ENCODE data around the gene KCNQ1.

Gene KCNQ1

DNA sequence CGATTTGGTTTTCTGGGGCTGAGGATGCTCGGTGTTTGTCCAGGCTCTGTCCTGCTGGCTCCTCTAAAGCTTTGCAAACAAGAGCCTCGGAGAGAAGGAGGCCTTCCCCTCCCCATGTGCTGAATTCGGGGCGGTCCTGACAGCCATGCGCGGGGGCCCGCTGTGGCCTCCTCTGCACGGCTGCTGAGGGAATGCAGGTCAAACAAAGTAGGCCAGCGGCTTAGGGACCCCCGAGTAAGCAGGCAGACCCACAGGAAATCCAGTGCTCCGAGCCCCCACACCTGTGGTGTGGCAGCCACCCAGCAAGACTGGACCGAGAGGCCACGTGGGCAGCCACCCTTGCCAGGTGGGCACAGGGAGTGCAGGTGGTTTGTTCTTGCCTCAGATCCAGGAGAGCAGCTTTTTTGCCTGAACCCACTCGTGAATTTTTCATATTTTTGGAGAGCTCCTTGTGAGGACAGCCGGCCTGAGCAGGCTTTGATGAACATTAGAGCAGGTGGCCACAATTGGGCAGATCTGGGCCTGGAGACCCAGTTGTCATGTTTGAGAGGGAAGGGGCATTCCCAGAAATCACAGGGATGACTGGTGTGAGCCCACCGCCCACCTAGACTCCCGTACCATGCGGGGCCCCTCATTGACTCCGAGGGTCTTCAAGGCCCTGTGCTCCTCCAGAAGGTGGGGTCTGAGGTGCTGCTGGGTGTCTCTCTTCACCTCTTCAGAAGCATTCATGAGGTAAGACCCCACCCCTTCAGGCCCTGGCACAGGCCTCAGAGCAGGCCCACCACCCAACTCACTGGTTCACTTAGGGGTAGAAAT is 298.0 kb downstream of the KCNQ1 start:
- FAIRE-seq = no peak

DNA sequence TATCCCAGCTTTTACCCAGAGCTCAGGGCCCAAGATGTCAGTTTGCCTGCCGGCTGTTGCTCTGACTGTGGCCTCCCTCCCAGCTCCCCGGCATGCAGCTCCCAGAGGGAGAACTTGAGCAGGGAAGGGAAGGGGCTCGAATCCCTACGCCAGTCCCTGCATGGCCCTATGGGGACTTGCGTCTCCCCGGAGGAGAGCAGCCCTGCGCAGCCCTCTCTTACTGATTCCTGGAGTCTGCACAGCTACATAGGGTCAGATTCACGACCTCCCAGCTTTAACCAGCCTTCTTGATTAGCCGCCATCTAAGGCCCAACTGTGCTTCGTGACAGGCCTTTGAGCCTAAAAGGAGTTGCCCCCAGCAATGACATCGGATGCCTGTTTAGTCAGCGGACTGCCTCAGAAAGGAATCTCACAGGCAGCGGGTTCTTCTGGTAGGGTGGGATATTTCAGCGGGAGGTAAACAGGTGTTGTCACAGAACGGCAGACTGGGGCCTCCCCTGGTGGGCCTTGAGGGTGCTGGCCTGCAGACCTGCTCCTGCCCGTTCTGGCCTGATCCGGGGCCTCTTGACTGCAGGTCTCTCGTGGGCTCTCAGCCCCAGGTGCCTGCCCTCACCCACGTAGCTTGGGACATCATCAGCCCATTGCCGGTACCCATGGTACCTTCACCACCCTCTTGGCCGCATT is 298.8 kb downstream of the KCNQ1 start:
- FAIRE-seq = no peak

DNA sequence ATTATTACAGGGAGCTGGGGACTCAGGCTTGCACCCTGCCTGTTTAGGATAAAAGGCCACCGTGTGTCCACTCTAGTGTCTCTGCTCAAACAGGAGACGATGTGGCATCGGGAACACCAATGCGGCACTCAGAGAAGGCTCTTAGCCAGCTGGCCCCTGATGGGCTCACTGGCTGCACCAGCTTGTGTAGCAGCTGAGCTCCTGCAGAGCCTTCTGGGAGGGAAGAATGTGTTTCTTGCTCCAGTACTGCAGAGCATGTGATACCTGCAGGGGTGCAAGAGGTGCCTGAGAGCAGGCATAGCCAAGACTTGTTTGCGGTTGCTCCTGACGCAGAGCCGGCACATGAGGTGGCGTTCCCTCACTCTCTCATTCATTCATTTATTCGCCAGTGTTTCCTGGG is 299.4 kb downstream of the KCNQ1 start:
- no peak for FAIRE-seq

DNA sequence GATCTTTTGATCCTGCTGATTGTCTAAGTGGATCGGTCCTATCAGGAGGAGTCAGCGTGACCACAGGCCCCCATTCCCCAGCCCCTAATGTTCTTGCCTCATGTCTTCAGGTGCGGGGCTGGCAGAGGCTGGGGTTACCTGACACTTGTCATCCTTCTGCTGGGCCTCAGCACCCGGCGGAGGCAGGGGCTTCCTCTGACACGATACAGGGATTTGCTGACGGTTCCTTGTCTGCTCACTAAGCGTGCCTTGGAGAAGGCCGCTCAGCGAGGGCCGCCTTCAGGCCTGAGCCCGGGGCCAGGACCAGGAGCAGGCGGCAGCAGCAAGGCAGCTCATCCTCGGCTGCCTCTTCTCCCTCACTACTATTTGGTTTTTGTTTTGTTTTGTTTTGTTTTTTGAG is 300.7 kb downstream of the KCNQ1 start:
- FAIRE-seq = no peak

DNA sequence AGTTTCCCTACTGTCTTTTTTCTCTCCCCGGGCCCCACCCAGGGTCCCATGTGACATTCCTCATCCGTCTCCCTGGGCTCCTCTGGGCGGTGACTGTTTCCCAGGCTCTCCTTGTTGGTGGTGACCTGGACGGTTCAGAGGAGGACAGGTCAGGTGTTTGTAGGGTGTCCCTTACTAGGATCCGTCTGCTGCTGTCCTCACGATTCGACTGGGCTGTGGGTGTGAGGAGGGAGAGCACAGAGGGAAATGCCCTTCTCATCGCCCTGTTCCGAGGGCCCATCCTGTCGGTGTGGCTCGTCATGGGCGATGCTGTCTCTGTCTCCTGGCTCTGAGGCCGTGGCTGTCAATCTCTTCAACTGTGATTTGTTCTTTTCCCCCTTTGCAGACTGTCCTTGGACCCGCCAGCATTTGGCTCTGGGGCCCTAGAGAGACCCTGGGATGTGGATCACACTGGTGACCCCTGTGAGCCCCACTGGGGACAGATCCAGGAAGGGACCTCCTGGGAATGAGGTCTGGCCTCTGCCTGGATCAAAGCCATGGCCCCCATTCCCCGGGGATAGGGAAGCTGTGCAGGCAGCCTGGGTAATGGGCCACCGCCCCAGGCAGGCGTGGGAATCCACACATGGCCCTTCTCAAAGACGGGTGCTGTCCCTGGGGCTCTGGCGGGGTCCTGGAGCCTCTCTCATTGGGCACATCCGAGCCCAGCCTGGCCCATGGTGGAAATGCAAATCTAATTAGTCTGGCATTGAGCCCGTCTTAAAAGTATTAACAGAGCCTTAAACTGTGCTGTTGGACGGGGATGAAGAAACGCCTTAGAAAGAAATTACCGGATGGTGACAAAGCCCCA is 301.8 kb downstream of the KCNQ1 start:
- FAIRE-seq = no peak

DNA sequence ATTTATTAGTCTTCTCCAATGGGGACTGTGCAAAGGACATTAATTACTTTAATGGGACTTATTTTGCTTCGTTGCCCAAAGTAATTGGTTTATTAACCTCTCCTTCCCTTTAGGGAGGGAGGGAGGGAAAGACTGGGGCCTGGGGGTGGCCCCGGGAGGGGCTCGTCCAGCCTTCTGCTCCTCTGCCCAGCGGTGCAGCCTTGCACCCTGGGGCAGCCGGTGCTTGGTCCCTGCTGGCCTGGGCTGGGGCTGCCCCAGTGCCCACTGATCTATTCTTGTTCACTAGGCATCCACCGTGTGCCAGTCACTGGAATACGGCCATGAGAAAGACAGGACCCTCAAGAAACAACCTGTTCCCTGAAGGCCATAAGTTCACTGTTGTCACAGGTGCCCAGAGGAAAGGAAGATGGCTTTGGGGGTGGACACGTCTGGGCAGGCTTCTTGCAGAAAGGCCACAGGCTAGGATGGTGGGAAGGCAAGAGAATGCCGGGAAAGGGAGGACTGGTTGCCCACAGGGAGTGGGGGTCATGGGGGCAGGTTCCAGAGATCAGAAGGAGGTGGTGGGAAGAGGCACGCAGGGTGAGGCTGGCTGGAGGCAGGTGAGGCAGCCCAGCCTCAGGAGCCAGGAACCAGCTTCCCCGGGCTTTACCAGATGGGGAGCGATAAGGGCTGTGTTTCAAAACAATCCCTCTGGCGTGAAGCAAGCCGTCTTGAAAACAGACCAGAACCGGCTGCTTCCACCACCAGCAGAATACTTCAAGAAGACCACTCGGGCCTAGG is 302.6 kb downstream of the KCNQ1 start:
- no peak for FAIRE-seq

DNA sequence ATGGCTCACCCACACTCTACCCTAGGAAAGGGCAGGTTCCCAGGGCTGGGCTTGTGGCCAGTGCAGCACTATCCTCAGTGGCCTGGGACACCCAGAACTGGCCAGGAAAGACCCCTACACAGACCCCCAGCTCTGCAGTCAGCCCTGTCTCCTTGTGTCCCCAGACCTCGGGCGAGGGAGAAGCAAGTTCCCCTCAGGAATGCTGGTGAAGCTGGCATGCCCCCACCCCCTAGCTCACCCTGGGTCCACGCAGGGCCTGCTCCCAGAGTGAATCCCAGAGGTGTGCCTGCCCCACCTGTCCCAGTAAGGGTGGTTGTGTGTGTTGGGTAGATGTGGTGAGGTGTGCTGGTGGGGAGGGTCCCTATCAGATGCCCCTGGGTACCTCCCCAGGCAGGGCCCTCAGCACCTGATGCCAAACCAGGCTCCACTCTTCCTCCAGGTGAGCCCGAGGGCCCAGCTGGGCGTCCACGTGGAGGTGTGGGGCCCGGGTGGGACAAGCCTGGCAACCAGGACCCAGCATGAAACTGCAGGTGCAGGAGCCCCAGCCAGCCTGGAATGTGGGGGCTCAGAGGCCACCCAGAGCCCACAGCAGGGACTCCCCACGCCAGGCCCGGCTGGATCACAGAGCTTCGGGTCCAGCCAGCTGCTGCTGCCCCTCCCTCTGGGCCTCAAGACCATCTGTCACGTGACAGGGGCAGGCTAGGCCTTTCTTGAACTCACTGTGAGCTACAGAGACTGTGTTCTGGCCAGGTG is 303.4 kb downstream of the KCNQ1 start:
- no peak for FAIRE-seq

DNA sequence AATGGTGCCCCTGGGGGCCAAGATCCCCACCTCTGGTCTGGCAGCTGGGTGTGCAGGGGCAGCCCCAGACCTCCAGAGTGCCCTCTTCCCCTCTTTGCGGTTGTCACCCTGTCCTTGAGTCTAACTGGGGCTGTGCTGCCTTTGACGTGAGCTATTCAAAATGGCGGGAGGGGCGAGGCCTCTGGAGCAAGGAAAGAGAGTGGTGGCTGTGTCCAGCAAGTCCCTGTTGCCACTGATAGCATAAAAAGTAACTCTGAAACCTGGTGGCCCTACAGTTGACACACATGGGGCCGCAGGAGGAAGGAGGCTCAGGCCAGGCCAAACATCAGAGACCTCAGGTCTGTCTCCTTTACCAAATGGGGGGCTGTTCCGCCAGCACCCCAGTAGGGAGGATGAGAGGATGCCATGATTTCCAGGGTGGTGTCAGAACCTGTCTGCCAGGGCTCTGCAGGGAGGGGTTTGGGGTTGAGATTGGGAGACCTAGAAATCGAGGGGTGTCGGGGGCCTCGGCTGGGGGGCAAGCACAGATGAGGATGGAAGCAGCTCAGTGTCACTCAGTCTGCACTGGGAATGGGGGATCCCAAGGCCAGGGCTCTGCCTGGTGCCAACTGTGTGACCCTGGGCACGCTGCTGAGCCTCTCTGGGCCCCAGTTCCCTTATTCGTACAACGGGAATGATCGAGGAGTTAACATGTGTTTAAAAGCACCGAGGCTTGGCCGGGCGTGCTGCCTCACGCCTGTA is 304.2 kb downstream of the KCNQ1 start:
- FAIRE-seq = no peak

DNA sequence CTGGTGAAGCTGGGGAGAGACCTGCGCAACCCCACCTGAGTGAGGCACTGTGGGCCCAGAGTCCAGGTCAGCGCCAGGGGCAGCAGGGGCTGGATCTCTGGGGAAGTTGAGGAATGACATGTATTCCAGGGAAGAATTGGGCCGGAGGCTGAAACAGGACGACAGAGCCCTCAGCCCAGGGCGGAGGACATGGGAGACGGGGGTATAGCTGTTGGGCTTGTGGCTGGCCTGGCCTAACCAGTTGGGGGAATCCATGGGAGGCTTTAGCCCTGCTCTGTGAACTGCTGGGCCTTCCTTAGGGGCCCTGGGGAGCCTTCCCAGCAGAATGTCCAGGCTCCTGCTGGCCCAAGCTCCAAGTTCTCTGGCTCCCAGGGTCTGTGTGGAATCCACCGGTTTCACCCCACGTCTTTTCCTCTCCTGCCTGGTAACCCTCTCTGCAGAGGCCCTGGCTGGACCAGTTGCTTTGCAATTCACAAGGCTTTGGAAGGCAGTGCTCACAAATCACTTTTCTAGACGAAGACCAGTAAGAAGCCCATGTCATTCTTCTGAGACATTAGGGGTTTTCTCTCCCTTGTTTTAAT is 305.4 kb downstream of the KCNQ1 start:
- no peak for FAIRE-seq

DNA sequence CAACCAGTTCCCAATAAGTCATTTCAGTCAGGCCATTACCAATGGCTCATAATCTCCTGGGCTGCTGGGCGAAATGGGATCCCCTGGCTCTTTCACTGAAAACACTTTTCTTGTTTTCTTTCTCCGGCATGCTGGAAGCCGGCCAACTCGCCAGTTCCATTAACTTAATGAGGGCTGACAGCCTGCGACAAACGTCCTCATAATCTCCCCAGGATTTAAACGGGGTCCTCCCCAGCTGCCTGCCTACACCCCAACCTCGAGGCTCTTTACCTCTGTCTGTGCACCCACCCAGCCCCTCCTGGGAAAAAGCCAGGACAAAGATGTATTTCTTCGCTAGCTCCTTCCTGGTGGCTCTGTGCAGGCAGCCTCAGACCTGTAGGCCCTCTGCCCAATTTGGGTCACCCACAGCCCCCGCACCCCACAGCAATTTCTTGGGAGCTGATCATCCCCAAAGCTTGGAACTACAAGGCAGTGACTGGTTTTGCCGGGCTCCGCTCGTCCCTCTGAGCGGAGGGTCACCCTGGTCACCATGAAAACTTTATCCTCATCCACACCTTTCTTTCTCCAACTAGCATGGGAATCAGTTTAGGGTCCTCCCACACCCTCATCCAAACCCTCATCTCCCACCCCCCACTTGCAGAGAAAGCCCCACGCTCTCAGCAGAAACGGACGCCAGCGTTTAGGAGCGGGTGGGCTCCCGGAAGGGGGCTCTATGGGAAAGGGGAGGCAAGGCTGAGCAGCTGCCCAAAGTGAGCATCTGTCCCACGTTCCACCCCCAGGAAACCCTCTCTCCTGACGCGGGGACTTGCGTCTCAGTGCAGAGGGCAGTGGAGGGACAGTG is 306.1 kb downstream of the KCNQ1 start:
- FAIRE-seq = no peak

DNA sequence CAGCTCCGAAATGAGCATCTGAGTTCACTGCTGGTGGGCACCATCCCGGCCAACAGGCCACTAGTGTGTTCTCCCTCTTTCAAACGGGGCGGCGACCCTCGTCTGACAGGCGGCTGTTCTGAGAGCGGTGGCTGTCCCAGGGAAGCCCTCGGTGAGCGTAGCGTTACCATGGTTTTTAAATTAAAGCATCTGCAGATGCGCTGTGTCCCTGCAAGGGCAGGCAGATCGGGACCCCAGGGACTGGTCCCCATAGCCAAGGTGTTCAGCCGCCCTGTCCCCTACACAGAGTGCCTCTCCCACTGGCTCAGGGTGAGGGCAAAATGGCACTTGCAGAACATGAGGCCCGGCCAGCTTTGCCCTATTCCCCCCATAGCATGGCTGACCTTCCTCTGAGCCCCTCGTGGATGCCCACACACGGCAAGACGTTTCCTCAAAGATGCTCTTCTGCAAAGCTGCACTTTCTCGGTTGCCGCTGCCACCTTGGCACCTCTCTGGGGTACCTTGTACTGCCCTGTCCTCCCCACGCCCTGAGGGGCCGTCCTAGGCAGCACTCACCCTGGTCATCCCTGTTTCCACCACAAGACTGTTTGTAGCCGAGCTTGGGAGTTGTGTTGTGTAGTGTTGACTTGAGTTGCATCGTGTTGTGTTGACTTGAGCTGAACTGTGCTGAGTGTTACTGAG is 306.9 kb downstream of the KCNQ1 start:
- FAIRE-seq = no peak

DNA sequence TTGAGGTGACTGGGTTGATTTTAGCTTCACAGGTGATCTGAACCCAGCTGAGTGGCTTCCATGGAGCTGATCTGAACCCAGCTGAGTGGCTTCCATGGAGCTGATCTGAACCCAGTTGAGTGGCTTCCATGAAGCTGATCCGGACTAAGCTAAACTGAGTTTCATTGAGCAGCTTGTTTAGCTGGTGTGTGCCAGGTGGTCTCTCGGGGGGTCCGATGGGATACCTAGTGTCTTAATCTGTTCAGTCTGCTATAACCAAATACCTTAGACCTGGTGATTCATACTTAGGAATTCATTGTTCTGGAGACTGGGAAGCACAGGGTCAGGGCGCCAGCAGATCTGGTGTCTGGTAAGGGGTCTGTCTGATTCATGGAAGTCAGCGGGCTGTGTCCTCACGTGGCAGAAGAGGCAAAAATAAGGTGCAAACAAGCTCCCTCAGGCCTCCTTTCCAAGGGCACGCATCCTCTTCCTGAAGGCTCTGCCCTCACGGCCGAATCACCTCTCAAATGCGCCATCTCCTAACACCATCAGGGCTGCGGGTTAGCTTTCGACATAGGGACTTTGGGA is 307.5 kb downstream of the KCNQ1 start:
- no peak for FAIRE-seq

DNA sequence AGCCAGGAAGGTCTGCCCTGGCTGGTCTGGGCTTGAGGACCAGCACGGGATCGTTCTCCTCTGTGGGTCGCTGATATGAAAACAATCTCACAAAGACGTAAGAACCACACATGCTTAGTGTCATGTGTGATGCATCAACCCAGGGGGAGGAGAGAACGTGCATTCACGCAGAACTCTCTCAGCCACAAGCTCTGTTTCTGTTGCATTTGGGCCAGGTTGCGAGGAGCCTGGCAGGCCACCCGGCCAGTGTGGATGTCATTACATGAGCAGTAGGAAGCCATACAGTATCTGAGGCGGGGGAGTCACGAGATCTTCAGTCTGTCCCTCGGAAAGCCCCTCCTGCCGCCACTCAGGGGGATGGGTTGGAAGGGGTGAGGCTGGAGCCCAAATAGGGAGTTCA is 308.1 kb downstream of the KCNQ1 start:
- FAIRE-seq = no peak

DNA sequence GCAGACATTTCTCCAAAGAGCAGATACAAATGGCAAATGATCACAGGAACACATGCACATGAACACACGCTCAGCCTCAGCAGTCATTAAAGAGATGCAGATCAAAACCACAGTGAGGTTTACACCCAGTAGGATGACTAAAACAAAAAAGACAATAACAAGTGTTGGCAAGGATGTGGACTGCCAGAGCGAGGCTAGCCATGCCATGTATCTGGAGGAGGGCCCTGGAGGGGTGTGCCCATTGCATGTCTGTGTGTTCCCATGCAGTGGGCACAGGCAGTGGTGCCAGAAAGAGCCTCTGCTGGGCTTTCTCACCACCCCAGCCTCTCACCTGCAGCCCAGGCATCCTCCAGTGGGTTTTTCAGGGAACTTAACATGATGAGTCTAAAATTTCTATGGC is 309.2 kb downstream of the KCNQ1 start:
- no peak for FAIRE-seq

DNA sequence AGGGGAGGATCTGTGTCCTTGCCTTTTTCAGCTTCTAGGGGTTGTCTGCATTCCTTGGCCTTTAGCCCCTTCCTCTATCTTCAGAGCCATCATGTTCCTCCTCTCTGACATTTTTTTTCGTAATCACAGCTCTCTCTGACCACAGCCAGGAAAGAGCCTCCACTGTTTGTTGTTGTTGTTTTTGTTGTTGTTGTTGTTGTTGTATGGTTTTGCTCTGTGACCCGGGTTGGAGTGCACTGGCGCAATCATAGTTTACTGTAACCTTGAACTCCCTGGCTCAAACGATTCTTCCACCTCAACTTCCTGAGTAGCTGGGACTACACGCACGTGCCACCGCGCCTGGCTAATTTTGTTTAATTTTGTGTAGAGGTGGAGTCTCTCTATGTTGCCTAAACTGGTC is 310.3 kb downstream of the KCNQ1 start:
- FAIRE-seq = no peak

DNA sequence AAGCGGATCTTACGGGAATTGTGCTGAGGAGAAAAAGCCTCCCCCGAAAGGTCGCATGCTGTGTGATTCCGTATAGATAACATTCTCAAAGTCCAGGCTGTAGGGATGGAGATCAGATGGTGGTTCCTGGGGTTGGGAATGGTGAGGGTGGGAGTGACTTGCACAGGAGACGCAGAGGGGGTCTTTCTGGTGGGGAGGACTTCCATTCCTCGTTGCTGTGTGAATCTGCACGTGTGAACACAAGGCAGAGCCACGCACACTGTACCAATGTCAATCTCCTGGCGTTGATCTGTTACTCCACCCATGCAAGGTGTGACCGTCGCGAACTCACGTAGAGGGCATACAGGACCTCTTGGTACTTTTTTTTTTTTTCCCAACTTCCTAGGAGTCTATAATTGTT is 313.9 kb downstream of the KCNQ1 start:
- no peak for FAIRE-seq

DNA sequence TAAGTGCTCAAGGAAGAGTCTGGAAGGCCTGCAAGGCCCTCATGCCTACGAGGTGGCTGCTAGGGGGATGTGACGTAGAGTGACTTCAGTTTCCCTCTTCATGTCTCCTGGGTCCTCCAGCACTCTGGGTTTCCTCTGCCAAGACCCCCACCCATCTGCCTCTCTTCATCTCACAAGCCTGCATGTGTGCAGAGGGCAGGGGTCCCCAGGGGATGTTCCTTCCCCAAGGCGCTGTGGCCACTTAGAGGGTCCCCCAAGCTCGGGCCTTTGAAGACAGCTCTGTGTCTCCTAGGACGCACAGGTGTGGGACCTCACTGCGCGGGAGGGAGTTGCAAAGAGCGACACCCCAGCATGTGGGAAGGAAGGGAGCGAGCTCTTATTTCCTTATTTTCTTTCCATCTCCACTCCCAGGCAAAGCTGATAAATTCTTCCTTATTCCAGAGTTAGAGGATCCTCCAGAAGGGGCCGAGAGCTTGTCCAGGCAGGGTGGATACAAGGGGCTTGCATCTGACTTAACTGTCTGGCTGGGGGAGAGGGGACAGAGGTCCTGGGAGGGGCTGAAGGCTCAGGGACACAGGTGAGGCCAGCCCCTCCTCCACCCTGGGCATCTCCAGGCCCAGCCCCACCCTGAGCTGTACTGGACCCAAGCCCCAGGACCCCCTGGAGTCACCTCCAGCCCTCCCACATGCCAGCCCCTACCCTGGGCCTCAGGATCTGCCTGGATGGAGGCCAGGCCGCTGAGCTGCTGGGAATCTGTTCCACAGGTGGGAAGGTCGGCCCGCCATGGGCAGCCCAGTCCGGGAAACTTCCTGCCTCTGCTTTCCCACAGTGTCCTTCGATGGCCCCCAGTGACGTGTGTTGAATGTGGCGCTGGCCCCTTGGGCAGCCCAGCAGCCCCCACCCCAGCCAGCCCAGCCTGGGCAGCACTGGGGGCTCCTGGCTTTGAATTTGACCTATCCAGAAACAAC is 314.7 kb downstream of the KCNQ1 start:
- no peak for FAIRE-seq
